Heart left ventricle (tissue), 13 donors: ENCODE measurements around the gene ANKRD11.

Experiments used
- POLR2A ChIP-seq, 2 donors: fragments of 450-650 bp; IDR thresholded peaks; one replicate each; pipeline ENCODE4 v1.6.1; 2017; ENCODE audit warnings: antibody characterized with exemption in 2 of 2, mild to moderate bottlenecking in 2 of 2, moderate library complexity in 2 of 2
- TF ChIP-seq, protein P1 (sequence below), 12 donors: fragments of 200-600 bp; sonication (generic) in 4 of 12; IDR thresholded peaks; one replicate each; pipeline versions ENCODE4 v1.5.0 to v1.8.0; 2018 to 2022; ENCODE audit warnings: antibody characterized with exemption in 12 of 12, mild to moderate bottlenecking in 5 of 12
- donor health status: ischemic (EF 13 %, LVEDD 7.1; RV severe dilation, severe dysfunction).
- donor health status: DM: no; HTN: yes; CAD: no.
- donor health status: DM: no; HTN: no; CAD: no.
- donor health status: ischemic (EF 25% LVEDD 6.9; RV normal size, moderate dysfunction).
- donor health status: ischemic (EF 25% LVEDD 5.7; RV mildly dilated, moderate dysfunction).
- donor health status: ischemic (EF 35%, LVEDD 5.7; RV mildly dilated, moderate dysfunction).
- donor health status: nonischemic (EF 11% LVEDD 7.7; RV severe dilation, severe dysfunction).
- donor health status: DM: yes; HTN: yes; CAD: no.
- donor health status: PGD.
- donor health status: ischemic (EF 29% LVEDD 5.4; RV normal size, mild dysfunction).
- donor health status: nonischemic (EF 23%, LVEDD 6.1; RV moderate dilation, normal function).

DNA sequence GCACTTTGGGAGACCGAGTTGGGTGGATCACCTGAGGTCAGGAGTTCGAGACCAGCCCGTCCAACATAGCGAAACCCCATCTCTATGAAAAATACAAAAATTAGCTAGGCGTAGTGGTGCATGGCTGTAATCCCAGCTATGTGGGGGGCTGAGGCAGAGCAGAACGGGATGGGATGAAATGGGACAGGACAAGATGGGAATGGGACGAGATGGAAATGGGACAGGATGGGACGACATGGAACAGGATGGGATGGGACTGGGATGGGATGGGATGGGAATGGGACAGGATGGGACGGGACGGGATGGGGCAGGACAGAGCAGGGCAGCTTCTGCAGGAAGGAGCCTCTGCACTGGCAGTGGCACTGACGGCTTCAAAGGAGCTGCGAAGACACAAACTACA lies 106.1 kb downstream of the ANKRD11 start:
- TF ChIP-seq, protein P1, sequence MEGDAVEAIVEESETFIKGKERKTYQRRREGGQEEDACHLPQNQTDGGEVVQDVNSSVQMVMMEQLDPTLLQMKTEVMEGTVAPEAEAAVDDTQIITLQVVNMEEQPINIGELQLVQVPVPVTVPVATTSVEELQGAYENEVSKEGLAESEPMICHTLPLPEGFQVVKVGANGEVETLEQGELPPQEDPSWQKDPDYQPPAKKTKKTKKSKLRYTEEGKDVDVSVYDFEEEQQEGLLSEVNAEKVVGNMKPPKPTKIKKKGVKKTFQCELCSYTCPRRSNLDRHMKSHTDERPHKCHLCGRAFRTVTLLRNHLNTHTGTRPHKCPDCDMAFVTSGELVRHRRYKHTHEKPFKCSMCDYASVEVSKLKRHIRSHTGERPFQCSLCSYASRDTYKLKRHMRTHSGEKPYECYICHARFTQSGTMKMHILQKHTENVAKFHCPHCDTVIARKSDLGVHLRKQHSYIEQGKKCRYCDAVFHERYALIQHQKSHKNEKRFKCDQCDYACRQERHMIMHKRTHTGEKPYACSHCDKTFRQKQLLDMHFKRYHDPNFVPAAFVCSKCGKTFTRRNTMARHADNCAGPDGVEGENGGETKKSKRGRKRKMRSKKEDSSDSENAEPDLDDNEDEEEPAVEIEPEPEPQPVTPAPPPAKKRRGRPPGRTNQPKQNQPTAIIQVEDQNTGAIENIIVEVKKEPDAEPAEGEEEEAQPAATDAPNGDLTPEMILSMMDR (IDR thresholded peaks at IDR 0.05), result no peak
- no peak for TF ChIP-seq POLR2A (IDR thresholded peaks at IDR 0.05)
